HepG2 (cell line): Measurements from ENCODE around the gene SMPD3. TPM values are rescaled to one million over a fixed set of nuclear protein-coding genes. Genes with fewer than 3 reads are reported as not detected.
A peak's percentile ranks its signal among the peaks of the same experiment; 100 is the strongest.

Source experiments
- ARNT ChIP-seq: fragments of 450-650 bp; IDR thresholded peaks from 2 replicates; pipeline ENCODE4 v1.6.1; 2017
- ARNT2 ChIP-seq: sonication (generic); formaldehyde crosslinking; IDR thresholded peaks from 2 replicates; pipeline ENCODE4 v1.8.0; 2022; ENCODE audit warnings: mild to moderate bottlenecking, low read depth, missing genetic modification reagents, moderate library complexity
- ATM ChIP-seq: fragments of 450-650 bp; IDR thresholded peaks from 2 replicates; pipeline ENCODE4 v1.7.1; 2017; ENCODE audit warnings: mild to moderate bottlenecking, borderline replicate concordance
- HNF1A ChIP-seq, 2 experiments: sonication (generic) in 1 of 2; formaldehyde crosslinking in 1 of 2; IDR thresholded peaks; 2 replicates each; pipeline versions ENCODE4 v1.4.0 to v1.6.1; 2016 to 2020; ENCODE audit warnings: borderline replicate concordance in 1 of 2, low read depth in 1 of 2, mild to moderate bottlenecking in 1 of 2, missing genetic modification reagents in 1 of 2
- MAX ChIP-seq: IDR thresholded peaks from 2 replicates; pipeline ENCODE4 v1.6.1; 2012; ENCODE audit warnings: inconsistent platforms
- MTERF4 ChIP-seq: sonication (generic); formaldehyde crosslinking; IDR thresholded peaks from 2 replicates; pipeline ENCODE4 v1.8.0; 2023; ENCODE audit warnings: mild to moderate bottlenecking, missing genetic modification reagents
- MXD3 ChIP-seq: IDR thresholded peaks from 2 replicates; pipeline ENCODE4 v1.6.1; 2016; ENCODE audit warnings: mild to moderate bottlenecking, missing biosample characterization, missing genetic modification reagents
- NR0B2 ChIP-seq: sonication (generic); formaldehyde crosslinking; IDR thresholded peaks from 2 replicates; pipeline ENCODE4 v1.4.0; 2020; ENCODE audit warnings: mild to moderate bottlenecking, missing genetic modification reagents
- PAX8 ChIP-seq: sonication (generic); formaldehyde crosslinking; IDR thresholded peaks from 2 replicates; pipeline ENCODE4 v1.8.0; 2022; ENCODE audit warnings: mild to moderate bottlenecking, missing genetic modification reagents, borderline replicate concordance
- RORA ChIP-seq: sonication (generic); formaldehyde crosslinking; IDR thresholded peaks from 2 replicates; pipeline ENCODE4 v1.5.0; 2020; ENCODE audit warnings: mild to moderate bottlenecking, missing genetic modification reagents, moderate library complexity
- SUZ12 ChIP-seq: fragments of 150-350 bp; IDR thresholded peaks from 2 replicates; pipeline ENCODE4 v1.6.1; 2014; ENCODE audit warnings: low read depth, low read length
- ZBTB3 ChIP-seq: sonication (generic); formaldehyde crosslinking; IDR thresholded peaks from 2 replicates; pipeline ENCODE4 v1.4.0; 2020; ENCODE audit warnings: low read depth, mild to moderate bottlenecking, moderate library complexity, missing genetic modification reagents, borderline replicate concordance
- ZBTB4 ChIP-seq: sonication (generic); formaldehyde crosslinking; IDR thresholded peaks from 2 replicates; pipeline ENCODE4 v1.4.0; 2020; ENCODE audit warnings: missing genetic modification reagents, mild to moderate bottlenecking, borderline replicate concordance
- ZNF431 ChIP-seq: sonication (generic); formaldehyde crosslinking; IDR thresholded peaks from 2 replicates; pipeline ENCODE4 v1.9.0; 2022; ENCODE audit warnings: missing genetic modification reagents, low read depth, mild to moderate bottlenecking, borderline replicate concordance
- ZNF709 ChIP-seq: sonication (generic); formaldehyde crosslinking; IDR thresholded peaks from 2 replicates; pipeline ENCODE4 v1.5.0; 2020; ENCODE audit warnings: mild to moderate bottlenecking, missing genetic modification reagents
- ZNF816 ChIP-seq: sonication (generic); formaldehyde crosslinking; IDR thresholded peaks from 2 replicates; pipeline ENCODE4 v1.8.0; 2022; ENCODE audit warnings: missing genetic modification reagents, mild to moderate bottlenecking, borderline replicate concordance
- polyA plus RNA-seq, 8 experiments: library from polyadenylated mRNA; depleted of rRNA in 3 of 8; stranded (reverse) in 7 of 8; unstranded in 1 of 8; fragments of >200 nt; fragmentation: Illumina TruSeq in 4 of 8; extraction: Trizol in 4 of 8; gene quantifications; 2 replicates each; pipeline versions ENCODE4 v1.2.1 to v1.2.3, GENCODE V29; 2011 to 2016; ENCODE audit warnings: low read depth in 4 of 8, missing spikeins in 1 of 8, mixed read lengths in 1 of 8; ENCODE audit not compliant: insufficient read depth in 1 of 8
- total RNA-seq, 5 experiments: library from RNA; depleted of rRNA; stranded (reverse); fragments of >200 nt; fragmentation: Illumina TruSeq; extraction: Trizol; gene quantifications; 2 replicates each; pipeline ENCODE4 v1.2.3, GENCODE V29; 2016; ENCODE audit warnings: low read depth in 1 of 5

SMPD3 gene
- total and polyA plus RNA-seq, 2 of the 13 experiments (the other 11 are each of a cell fraction or from before 2014, with no cell fraction given): 0.07 to 0.32 TPM

GRCh38 chr16:68448360-68448970, at the start of gene SMPD3 (continued):
- TF ChIP-seq ZBTB4 (CRISPR knock-in tag) (no peak), SUZ12 (peak; percentile 97), MTERF4 (CRISPR knock-in tag) (no peak), ZBTB3 (CRISPR knock-in tag) (0 out of 2 replicates have a peak, but pooled peaks have one; percentile 34), ZNF431 (CRISPR knock-in tag) (peak; percentile 51), ZNF709 (peak; percentile 88), ARNT2 (CRISPR knock-in tag) (peak; percentile 82; the same call in 1 of the 2 replicates), ATM (no peak), HNF1A (IDR thresholded peaks at IDR 0.05; ENCODE audit: low read depth) (no peak), HNF1A (CRISPR knock-in tag; IDR thresholded peaks at IDR 0.05; ENCODE audit: borderline replicate concordance) (peak; percentile 61; the same call in 1 of the 2 replicates), PAX8 (CRISPR knock-in tag) (peak; percentile 76; the same call in 1 of the 2 replicates), ARNT (no peak), NR0B2 (CRISPR knock-in tag) (peak; percentile 13; the same call in 1 of the 2 replicates), ZNF816 (CRISPR knock-in tag) (0 out of 2 replicates have a peak, but pooled peaks have one; percentile 15), RORA (CRISPR knock-in tag) (no peak), MAX (0 out of 2 replicates have a peak, but pooled peaks have one; percentile 17), MXD3 (CRISPR knock-in tag) (peak; percentile 94)
